C4-2B (cell line): ENCODE results near the gene FOXO3.
"Not testable (repeated sequence)": the region's sequence is repeated elsewhere in the genome, so short reads cannot be mapped to it uniquely, and the experiment has no call there.

Experiments
- H3K27ac ChIP-seq: fragments of 450-650 bp; 2 replicates; pipeline ENCODE4 v1.5.1; 2017
- CTCF ChIP-seq: fragments of 450-650 bp; conservative IDR thresholded peaks from 2 replicates; pipeline ENCODE4 v1.5.1; 2017; ENCODE audit warnings: mild to moderate bottlenecking
- ZFX ChIP-seq: fragments of 450-650 bp; IDR thresholded peaks from 2 replicates; pipeline ENCODE4 v1.6.1; 2017

The FOXO3 gene

GRCh38 chr6:108676555-108676954 is 115.8 kb downstream of the FOXO3 start:
- no peak for TF ChIP-seq ZFX
- H3K27ac ChIP-seq, result peak overlapping the region; percentile 86

GRCh38 chr6:108677357-108677756 is 116.6 kb downstream of the FOXO3 start:
- peak overlapping the region; percentile 86 for H3K27ac ChIP-seq
- TF ChIP-seq ZFX (no peak), CTCF (no peak)

- TF ChIP-seq ZFX, result no peak
- TF ChIP-seq CTCF, result no peak
- H3K27ac ChIP-seq, result peak overlapping the region; percentile 86; the same call in 1 of the 2 replicates
Measured at GRCh38 chr6:108677894-108678293, 117.2 kb downstream of the FOXO3 start.

- not testable (repeated sequence) for H3K27ac ChIP-seq
Measured at GRCh38 chr6:108680314-108680713, 119.6 kb downstream of the FOXO3 start.

GRCh38 chr6:108681721-108682120 is 121.0 kb downstream of the FOXO3 start:
- not testable (repeated sequence) for H3K27ac ChIP-seq

- H3K27ac ChIP-seq, result not testable (repeated sequence)
Measured at GRCh38 chr6:108682383-108683119, 121.8 kb downstream of the FOXO3 start.

- not testable (repeated sequence) for H3K27ac ChIP-seq
Measured at GRCh38 chr6:108683976-108684375, 123.3 kb downstream of the FOXO3 start.

GRCh38 chr6:108684771-108685329 is 124.1 kb downstream of the FOXO3 start:
- TF ChIP-seq CTCF, result no peak
- TF ChIP-seq ZFX, result no peak

GRCh38 chr6:108685970-108686369 is 125.3 kb downstream of the FOXO3 start:
- TF ChIP-seq CTCF (no peak), ZFX (no peak)
- H3K27ac ChIP-seq, result peak overlapping the region; percentile 41

More at GRCh38 chr6:108684771-108685329, 124.1 kb downstream of the FOXO3 start:
- H3K27ac ChIP-seq, result peak overlapping the region; percentile 63

GRCh38 chr6:108686896-108687295 is 126.2 kb downstream of the FOXO3 start:
- TF ChIP-seq ZFX (no peak), CTCF (no peak)
- H3K27ac ChIP-seq, result no peak overlapping the region
